ENCODE measurements around the gene YBX1.

The YBX1 gene

GRCh38 chr1:42736152-42736551 is 53.9 kb downstream of the YBX1 start (continued):
- TF ChIP-seq AEBP2 (tag by site-specific recombination; IDR thresholded peaks at IDR 0.05; ENCODE audit: borderline replicate concordance) (no peak), PATZ1 (tag by site-specific recombination; IDR thresholded peaks at IDR 0.05) (no peak), ZNF335 (tag by site-specific recombination; conservative IDR thresholded peaks at IDR 0.05) (no peak), ZFP69B (tag by site-specific recombination; IDR thresholded peaks at IDR 0.05) (no peak), CTCF (tag by site-specific recombination; IDR thresholded peaks at IDR 0.05) (peak; percentile 63), KLF1 (tag by site-specific recombination; IDR thresholded peaks at IDR 0.05) (peak; percentile 71), SP3 (tag by site-specific recombination; IDR thresholded peaks at IDR 0.05) (no peak), KLF7 (tag by site-specific recombination; IDR thresholded peaks at IDR 0.05; ENCODE audit: borderline replicate concordance) (peak; percentile 75; the same call in 1 of the 2 replicates), ZBTB21 (tag by site-specific recombination; IDR thresholded peaks at IDR 0.05) (no peak), ZNF658 (tag by site-specific recombination; IDR thresholded peaks at IDR 0.05) (no peak), ZNF416 (tag by site-specific recombination; IDR thresholded peaks at IDR 0.05) (no peak), KLF16 (tag by site-specific recombination; IDR thresholded peaks at IDR 0.05) (0 out of 2 replicates have a peak, but pooled peaks have one; percentile 35), ZNF10 (tag by site-specific recombination; IDR thresholded peaks at IDR 0.05) (no peak), ZBTB26 (tag by site-specific recombination; optimal IDR thresholded peaks at IDR 0.05) (no peak), ZNF114 (tag by site-specific recombination; IDR thresholded peaks at IDR 0.05) (no peak)

- no peak overlapping the region for H3K4me3 ChIP-seq (ENCODE audit: low read depth, low read length)
- H3K9me3 ChIP-seq (ENCODE audit: control insufficient read depth, insufficient read depth, low read depth, low read length), result no peaks in the 10 kb centered on the region
- no peaks in the 10 kb centered on the region for H3K36me3 ChIP-seq (ENCODE audit: control insufficient read depth in 2 of 2, insufficient read depth in 1 of 2, low read length in 2 of 2)
- ChIA-PET CTCF (interaction anchor here (1.7 kb wide), 1 partner anchor 30 kb away, joined by 4 read pairs; the partner anchor contains the start of gene P3H1), POLR2A (no interaction called here)
- H3K4me1 ChIP-seq (ENCODE audit: control insufficient read depth, insufficient read depth, low read length), result no peaks in the 10 kb centered on the region
- no peak overlapping the region for H3K27ac ChIP-seq (ENCODE audit: extremely low read depth, low read depth, low read length)
- TF ChIP-seq ZNF76 (tag by site-specific recombination; IDR thresholded peaks at IDR 0.05; ENCODE audit: borderline replicate concordance, low read depth) (no peak), CTCF (tag by site-specific recombination; IDR thresholded peaks at IDR 0.05) (no peak)
Measured at GRCh38 chr1:42736571-42737200, 54.5 kb downstream of the YBX1 start.

Measured in HEK293 (cell line).